HG03139 (cell line): ENCODE results near the gene LCE1C.

ENCODE experiments used
- ATAC-seq: cut with Tn5 transposase; IDR thresholded peaks from one replicate; pipeline ENCODE4 v1.9.1; 2021; ENCODE audit not compliant: unreplicated experiment

LCE1C gene

GRCh38 chr1:152760551-152761190, 45.8 kb downstream of the LCE1C start:
- ATAC-seq: no peak

GRCh38 chr1:152759453-152760173, 46.8 kb downstream of the LCE1C start:
- no peak for ATAC-seq

GRCh38 chr1:152758636-152759035, 47.8 kb downstream of the LCE1C start:
- no peak for ATAC-seq

- ATAC-seq: no peak
Measured at GRCh38 chr1:152757747-152758146, 48.7 kb downstream of the LCE1C start, which contains the start of gene KPRP. Gene KPRP, plus strand, starts transcription at chr1:152758025. Its CDS starts 1,564 bp downstream, at chr1:152759589.

DNA sequence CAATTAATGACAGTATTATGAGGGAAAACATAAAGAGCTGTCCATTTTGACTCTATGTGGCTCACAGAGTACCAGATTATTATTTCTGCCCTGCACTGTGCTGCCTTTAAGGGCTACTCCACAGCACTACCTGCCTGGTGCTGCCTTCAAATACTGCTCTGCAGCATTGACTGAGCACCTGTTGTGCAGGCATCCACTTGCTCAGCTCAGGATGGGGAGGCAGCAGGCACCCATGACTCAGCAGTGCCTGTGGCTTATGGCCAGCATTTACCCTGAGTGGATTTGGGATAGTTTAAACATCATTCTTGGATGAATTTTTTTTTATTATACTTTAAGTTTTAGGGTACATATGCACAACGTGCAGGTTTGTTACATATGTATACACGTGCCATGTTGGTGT, 49.6 kb downstream of the LCE1C start:
- ATAC-seq: no peak
